Smooth muscle cell (in vitro differentiated cells): ENCODE data around the gene OGFRL1. TPM values are rescaled to one million over a fixed set of nuclear protein-coding genes. Genes with fewer than 3 reads are reported as not detected.

ENCODE experiments used
- DNase-seq: peaks from one replicate; lab custom pipeline; 2025; ENCODE audit not compliant: unreplicated experiment; lab: John Stamatoyannopoulos, UW
- H2AFZ ChIP-seq: fragments of 200-600 bp; sonication (generic); 2 replicates; pipeline ENCODE4 v1.6.0; 2016; ENCODE audit warnings: antibody characterized with exemption, low read depth, mild to moderate bottlenecking
- H3F3A ChIP-seq: fragments of 200-600 bp; sonication (generic); 2 replicates; pipeline ENCODE4 v1.6.0; 2017; ENCODE audit warnings: antibody characterized with exemption, low read depth
- H3K27ac ChIP-seq: fragments of 200-600 bp; sonication (generic); 2 replicates; pipeline ENCODE4 v1.5.1; 2016; ENCODE audit warnings: low read depth, mild to moderate bottlenecking
- H3K27me3 ChIP-seq: fragments of 200-600 bp; sonication (generic); 2 replicates; pipeline ENCODE4 v1.6.1; 2016; ENCODE audit warnings: low read depth, mild to moderate bottlenecking
- H3K36me3 ChIP-seq: fragments of 200-600 bp; sonication (generic); 2 replicates; pipeline ENCODE4 v1.5.1; 2016; ENCODE audit warnings: low read depth
- H3K4me1 ChIP-seq: fragments of 200-600 bp; sonication (generic); 2 replicates; pipeline ENCODE4 v1.5.1; 2016; ENCODE audit warnings: low read depth
- H3K4me2 ChIP-seq: fragments of 200-600 bp; sonication (generic); 2 replicates; pipeline ENCODE4 v1.6.0; 2016; ENCODE audit warnings: mild to moderate bottlenecking
- H3K4me3 ChIP-seq: fragments of 200-600 bp; sonication (generic); 2 replicates; pipeline ENCODE4 v1.5.1; 2016; ENCODE audit warnings: mild to moderate bottlenecking
- H3K79me2 ChIP-seq: fragments of 200-600 bp; sonication (generic); 2 replicates; pipeline ENCODE4 v1.6.0; 2016; ENCODE audit warnings: low read depth, mild to moderate bottlenecking
- H3K9ac ChIP-seq: fragments of 200-600 bp; sonication (generic); 2 replicates; pipeline ENCODE4 v1.6.0; 2016; ENCODE audit warnings: low read depth
- H3K9me3 ChIP-seq: fragments of 200-600 bp; sonication (generic); replicated peaks from 2 replicates; pipeline ENCODE4 v1.5.1; 2016; ENCODE audit warnings: low read depth
- H4K20me1 ChIP-seq: fragments of 200-600 bp; sonication (generic); 2 replicates; pipeline ENCODE4 v1.6.0; 2016; ENCODE audit warnings: low read depth
- CTCF ChIP-seq: fragments of 200-600 bp; sonication (generic); IDR thresholded peaks from 2 replicates; pipeline ENCODE4 v1.5.1; 2017; ENCODE audit warnings: borderline replicate concordance, mild to moderate bottlenecking, antibody characterized with exemption; ENCODE audit not compliant: insufficient read depth, poor library complexity, severe bottlenecking
- WGBS: methylation state at CpG from one replicate; pipeline ENCODE4 v1.1.7; 2016; ENCODE audit warnings: low lambda C conversion rate; 5-methylcytosine and 5-hydroxymethylcytosine counted together
- polyA plus RNA-seq: library from polyadenylated mRNA; unstranded; fragments of >200 nt; fragmentation: Nextera tagmentation; extraction: Ambion mirVana; gene quantifications from 2 replicates; pipeline ENCODE4 v1.2.1, GENCODE V29; 2016
- total RNA-seq: library from RNA; depleted of rRNA; stranded (reverse); fragments of >200 nt; gene quantifications from 2 replicates; pipeline ENCODE4 v1.2.3, GENCODE V29; 2014

OGFRL1 gene
- total and polyA plus RNA-seq, 2 experiments from 2014 or later = 20.7 to 56.4 TPM

GRCh38 chr6:71246596-71246995 is 42.0 kb upstream of the OGFRL1 start:
- no peaks in the 10 kb centered on the region for H3K9me3 ChIP-seq
- H3K27me3 ChIP-seq = no peaks in the 10 kb centered on the region
- no peaks in the 10 kb centered on the region for H4K20me1 ChIP-seq
- no peak overlapping the region for H3K9ac ChIP-seq
- no peak overlapping the region for H3K27ac ChIP-seq
- no peak for DNase-seq
- no peak overlapping the region for H3K4me2 ChIP-seq
- H3K4me3 ChIP-seq = no peak overlapping the region
- no peaks in the 10 kb centered on the region for H3K79me2 ChIP-seq
- H3F3A ChIP-seq = no peaks in the 10 kb centered on the region
- H2AFZ ChIP-seq = no peak overlapping the region
- no peak for TF ChIP-seq CTCF
- WGBS = 92% methylated on average over 2 of the region's 2 CpGs
- no peaks in the 10 kb centered on the region for H3K4me1 ChIP-seq
- no peaks in the 10 kb centered on the region for H3K36me3 ChIP-seq

GRCh38 chr6:71248306-71248765 is 40.3 kb upstream of the OGFRL1 start:
- H3K4me1 ChIP-seq = no peaks in the 10 kb centered on the region
- H3K4me2 ChIP-seq = peak overlapping the region; percentile 22
- no peak for DNase-seq
- no peaks in the 10 kb centered on the region for H3K9me3 ChIP-seq
- no peaks in the 10 kb centered on the region for H3K36me3 ChIP-seq
- no peak overlapping the region for H2AFZ ChIP-seq
- no peak overlapping the region for H3K27ac ChIP-seq
- TF ChIP-seq CTCF = no peak
- 60% methylated on average over 1 of the region's 1 CpG for WGBS
- H3K4me3 ChIP-seq = no peak overlapping the region
- no peaks in the 10 kb centered on the region for H4K20me1 ChIP-seq
- no peaks in the 10 kb centered on the region for H3K79me2 ChIP-seq
- H3F3A ChIP-seq = no peaks in the 10 kb centered on the region
- H3K27me3 ChIP-seq = no peaks in the 10 kb centered on the region
- no peak overlapping the region for H3K9ac ChIP-seq

- Histone ChIP-seq H3K79me2 (no peaks in the 10 kb centered on the region), H3K9me3 (no peaks in the 10 kb centered on the region), H3K27me3 (no peaks in the 10 kb centered on the region), H3F3A (no peaks in the 10 kb centered on the region), H3K36me3 (no peaks in the 10 kb centered on the region), H3K9ac (no peak overlapping the region), H3K4me3 (no peak overlapping the region), H4K20me1 (no peaks in the 10 kb centered on the region), H3K4me1 (no peaks in the 10 kb centered on the region), H3K4me2 (peak overlapping the region; percentile 22), H2AFZ (no peak overlapping the region), H3K27ac (no peak overlapping the region)
- 88% methylated on average over 2 of the region's 2 CpGs for WGBS
- DNase-seq = no peak
- no peak for TF ChIP-seq CTCF
These were observed 39.6 kb upstream of the OGFRL1 start for GRCh38 chr6:71248878-71249544.

GRCh38 chr6:71250099-71250602 is 38.5 kb upstream of the OGFRL1 start:
- Histone ChIP-seq H3K9ac (no peak overlapping the region), H3F3A (no peaks in the 10 kb centered on the region), H3K27me3 (no peaks in the 10 kb centered on the region), H4K20me1 (no peaks in the 10 kb centered on the region), H3K9me3 (no peaks in the 10 kb centered on the region), H2AFZ (peak overlapping the region; percentile 67), H3K27ac (peak overlapping the region; percentile 70), H3K4me1 (no peaks in the 10 kb centered on the region), H3K4me2 (peak overlapping the region; percentile 35), H3K36me3 (no peaks in the 10 kb centered on the region), H3K4me3 (no peak overlapping the region), H3K79me2 (no peaks in the 10 kb centered on the region)
- TF ChIP-seq CTCF = no peak
- no peak for DNase-seq
- WGBS = 47% methylated on average over 3 of the region's 3 CpGs
